Mucosa of gallbladder (tissue), 1 donor: ENCODE measurements around the gene BCL2L15. TPM values are rescaled to one million over a fixed set of nuclear protein-coding genes. Genes with fewer than 3 reads are reported as not detected.

ENCODE experiments used
- DNase-seq: peaks from one replicate; pipeline ENCODE4 v3.0.0-alpha.2; 2020; ENCODE audit warnings: low spot score
- total RNA-seq: library from RNA; stranded (reverse); gene quantifications from one replicate; pipeline ENCODE4 v1.2.1, GENCODE V29; 2021
- donor health status: DM: no; HTN: no; CAD: no.

BCL2L15 gene
- total RNA-seq, 1 donor from 2014 or later: 20.9 TPM

- no peak for DNase-seq
These were observed 18.1 kb upstream of the BCL2L15 start for GRCh38 chr1:113905435-113905861.

DNA sequence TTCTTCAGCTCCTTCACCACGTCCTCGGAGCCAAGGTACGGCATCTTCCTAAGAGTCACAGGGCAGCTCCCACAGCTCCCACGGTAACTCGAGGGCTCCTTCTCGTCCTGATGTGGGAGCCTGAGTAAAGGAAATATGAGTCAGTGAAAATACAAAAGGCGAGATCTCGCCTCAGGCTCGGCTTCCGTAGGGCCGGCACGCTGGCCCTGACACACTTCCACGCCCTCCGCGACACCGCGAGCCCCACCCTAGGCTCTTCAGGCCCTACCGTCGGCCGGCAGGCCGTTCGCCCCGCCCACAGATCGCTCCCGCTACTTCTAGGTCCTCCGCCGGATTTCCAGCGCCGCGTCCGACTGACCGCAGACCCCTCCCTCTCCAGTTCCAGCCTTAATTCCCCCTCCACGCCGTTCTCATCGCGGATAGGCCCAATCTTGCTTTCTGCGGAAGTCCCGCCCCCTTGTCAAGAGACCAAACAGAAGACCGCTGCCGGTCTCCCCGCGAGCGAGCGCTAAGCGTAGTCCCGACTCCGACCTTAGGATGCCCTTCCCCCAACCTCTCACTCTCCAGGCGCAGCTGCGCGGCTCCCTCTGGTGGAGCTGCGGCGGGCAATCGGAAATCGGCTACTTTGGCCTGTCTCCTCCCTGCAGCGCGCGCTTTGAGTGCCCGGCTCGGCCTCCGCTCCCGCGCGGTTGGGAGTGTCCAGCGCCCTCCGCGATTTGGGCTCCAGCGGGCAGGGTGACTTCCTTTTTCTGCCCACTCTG lies 17.5 kb upstream of the BCL2L15 start, which contains the start of the genes AP4B1 and DCLRE1B:
Gene AP4B1, minus strand, starts transcription at position 126 of the 761 bp plus-strand sequence. Its CDS starts 82 bp downstream, at position 44.
Gene DCLRE1B, plus strand, starts transcription at position 653 of the 761 bp plus-strand sequence. CDS start 261 bp downstream, outside the sequence.
- DNase-seq: peak; percentile 99

DNA sequence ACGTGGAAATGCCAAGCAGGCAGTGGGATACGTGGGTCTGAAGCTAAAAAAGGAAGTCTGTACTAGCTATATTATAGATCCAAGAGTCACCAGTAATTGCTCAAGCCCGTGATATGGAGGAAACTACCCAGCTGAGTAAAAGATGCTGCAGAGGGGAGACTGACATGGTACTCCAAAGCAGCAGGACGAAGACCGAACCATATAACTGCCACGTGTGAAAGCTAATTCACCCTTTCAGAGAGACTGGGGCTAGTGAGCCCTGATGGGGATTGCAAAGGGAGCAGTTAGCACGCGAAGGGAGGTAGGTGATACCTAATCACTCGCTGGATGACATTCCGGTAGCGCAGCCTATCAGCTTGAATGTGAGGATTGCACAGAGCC lies 16.9 kb upstream of the BCL2L15 start:
- DNase-seq: no peak

DNA sequence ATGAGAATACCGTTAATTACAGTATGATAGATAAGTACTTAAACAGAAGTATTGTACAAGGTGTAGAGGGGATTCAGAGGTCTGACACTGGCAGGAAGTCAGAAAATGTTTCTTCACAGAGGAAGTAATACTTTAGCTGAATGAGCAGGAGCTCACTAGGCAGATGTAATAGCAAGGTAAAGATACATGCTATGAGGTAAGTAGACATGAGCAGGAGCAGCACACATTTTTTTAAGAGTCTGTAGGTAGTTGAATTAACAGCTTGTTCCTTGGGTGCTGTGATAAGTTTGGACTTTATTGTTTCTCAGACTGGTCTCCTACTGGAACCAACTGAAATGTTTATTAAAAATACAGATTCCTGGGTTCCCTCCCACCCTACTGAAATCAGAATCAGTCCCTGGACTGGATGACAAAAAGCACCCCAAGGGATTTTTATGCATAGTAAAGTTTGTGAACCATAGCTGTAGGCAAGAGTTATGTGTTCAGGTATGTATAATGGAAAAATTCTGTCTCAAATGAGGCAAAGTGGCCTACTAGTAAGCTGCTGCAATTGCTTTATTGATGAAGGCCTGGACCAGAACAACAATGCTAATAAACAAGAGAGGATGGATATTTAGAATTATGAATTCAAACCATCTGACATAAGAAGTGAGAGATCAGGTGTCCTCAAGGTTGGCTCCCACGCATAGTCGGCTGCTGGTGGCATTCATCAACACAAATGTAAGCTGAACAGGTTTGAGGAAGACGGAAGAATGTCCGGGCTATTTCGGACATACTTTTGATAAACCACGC lies 16.3 kb upstream of the BCL2L15 start:
- DNase-seq: no peak

- DNase-seq: no peak
These were observed 13.8 kb upstream of the BCL2L15 start for GRCh38 chr1:113901191-113901590.

- DNase-seq: no peak
These were observed 11.7 kb upstream of the BCL2L15 start for GRCh38 chr1:113899111-113899510.

- no peak for DNase-seq
These were observed 10.9 kb upstream of the BCL2L15 start for GRCh38 chr1:113898241-113898814.

DNA sequence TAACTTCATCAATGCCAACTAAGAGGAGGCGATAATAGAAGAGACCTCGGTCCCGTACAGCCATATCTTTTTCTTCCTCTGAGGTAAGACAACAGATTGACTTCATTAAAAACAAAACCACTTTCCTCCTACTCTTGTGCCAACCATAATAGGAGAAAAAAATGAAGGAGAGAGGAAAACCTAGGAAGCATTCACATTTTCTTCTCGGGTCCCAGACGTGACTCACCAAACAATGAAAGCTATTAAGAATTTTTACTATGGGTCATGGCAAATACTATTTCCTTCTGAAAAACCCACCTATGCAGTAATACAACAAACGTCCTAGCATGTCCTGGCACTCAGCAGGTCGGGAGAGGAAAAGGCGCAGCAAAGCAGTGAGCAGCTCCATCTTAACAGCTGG lies 8.6 kb upstream of the BCL2L15 start:
- DNase-seq: no peak

DNA sequence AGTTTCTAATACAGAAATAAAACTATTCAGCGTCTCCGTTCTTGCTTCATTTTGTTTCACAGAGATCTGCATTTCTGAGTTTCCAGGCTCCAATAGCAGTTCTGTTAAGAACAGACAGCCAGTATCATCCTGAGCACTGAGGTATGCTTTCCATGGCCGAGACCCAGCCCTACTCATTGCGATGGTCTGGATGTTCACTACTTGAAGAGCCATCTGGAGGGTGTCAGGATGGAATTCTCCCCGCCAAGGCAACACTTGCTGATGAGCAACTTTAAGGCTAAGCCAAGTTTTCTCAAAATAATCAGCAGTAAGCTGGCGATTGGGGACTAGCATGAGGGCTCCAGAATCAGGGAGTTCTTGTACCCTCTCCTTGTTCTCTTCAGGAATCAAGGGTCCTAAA lies 7.7 kb upstream of the BCL2L15 start:
- peak; percentile 16 for DNase-seq

DNA sequence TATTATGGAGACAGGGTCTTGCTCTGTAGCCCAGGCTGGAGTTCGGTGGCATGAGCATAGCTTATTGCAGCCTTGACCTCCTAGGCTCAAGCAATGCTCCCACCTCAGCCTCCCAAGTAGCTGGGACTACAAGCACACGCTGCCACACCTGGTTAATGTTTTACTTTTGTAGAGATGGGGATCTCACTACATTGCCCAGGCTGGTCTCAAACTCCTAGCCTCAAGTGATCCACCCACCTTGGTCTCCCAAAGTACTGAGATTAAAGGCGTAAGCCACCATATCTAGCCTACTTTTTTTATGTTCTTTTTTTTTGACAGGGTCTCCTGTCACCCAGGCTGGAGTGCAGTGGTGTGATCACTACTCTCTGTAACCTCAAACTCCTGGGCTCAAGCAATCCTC lies 5.9 kb upstream of the BCL2L15 start:
- DNase-seq: no peak

DNA sequence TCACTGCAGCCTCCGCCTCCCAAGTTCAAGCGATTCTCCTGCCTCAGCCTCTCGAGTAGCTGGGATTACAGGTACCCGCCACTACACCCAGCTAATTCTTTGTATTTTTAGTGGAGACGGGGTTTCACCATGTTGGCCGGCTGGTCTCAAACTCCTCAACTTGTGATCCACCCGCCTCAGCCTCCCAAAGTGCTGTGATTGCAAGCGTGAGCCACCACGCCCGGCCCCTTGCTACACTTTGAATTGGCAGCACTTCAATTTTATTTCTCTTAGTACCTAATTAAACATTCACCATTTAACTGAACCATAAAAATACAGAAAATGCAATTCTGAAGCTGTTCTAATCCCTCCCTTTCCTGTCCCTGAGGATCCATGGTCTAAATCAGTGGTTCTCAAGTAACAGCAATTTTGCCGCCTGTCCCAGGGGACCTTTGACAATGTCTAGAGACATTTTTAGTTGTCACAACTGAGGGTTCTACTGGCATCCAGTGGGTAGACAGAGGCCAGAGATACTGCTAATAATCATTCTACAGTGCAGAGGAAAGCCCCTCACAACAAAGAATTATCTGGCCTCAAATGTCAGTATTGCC lies 4.3 kb upstream of the BCL2L15 start:
- DNase-seq: no peak

GRCh38 chr1:113890816-113891215 lies 3.4 kb upstream of the BCL2L15 start:
- DNase-seq: no peak

DNA sequence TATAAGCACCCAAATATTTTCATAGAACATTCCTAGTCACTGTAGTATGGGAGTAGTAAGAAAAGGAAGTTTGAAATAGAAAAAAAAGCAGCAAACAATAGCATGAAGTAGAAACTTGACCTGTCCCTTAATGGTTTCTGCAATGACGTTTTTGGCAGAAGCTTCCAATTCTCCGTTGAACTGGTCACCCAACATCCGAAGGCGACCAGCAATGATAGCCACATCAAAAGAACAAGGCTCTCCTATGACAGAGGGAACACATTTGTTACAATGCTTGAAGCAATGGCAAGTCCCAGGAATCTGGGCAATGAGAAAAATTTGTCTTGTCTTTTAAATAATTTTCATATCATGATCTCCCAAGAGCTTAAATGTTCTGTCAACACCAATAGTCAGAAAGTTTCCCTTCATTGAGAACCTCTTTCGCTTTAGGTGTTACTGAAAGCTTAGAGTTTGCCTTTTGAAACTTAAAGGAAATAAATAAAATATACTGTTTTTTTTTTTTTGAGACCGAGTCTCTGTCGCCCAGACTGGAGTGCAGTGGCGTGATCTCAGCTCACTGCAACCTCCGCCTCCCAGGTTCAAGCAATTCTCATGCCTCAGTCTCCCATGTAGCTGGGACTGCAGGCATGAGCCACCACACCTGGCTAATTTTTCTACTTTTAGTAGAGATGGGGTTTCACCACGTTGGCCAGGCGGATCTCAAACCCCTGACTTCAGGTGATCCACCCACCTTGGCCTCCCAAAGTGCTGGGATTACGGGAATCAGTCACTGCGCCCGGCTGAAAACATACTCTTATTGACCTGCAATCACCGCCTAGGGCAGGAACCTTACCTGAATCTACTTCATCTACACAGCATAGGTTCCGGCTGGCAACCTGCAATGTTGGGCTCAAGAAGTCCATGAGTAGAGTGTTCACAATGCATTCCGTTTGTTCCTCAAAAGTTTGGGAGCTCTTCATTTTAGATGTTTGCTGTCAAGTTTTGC lies 672 bp downstream of the BCL2L15 start:
- peak; percentile 22 for DNase-seq

DNA sequence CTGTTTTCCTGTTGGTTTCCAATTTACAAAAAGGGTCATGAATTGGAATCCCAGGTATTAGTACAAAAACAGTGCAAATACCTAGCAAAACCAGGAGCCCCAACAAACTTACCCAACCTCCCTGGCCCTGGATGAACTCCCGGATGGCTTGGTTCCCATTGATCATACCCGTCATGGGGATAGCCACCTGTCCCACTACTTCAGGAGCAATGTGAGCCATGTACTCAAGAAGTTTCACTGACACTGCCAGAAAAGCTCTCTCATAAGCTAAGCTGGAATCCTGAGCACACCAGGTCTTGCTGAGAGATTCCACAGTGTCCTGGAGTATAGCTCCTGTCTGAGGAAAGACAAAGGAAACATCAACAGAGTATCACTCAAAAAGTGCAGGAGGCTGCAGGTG lies 5.7 kb downstream of the BCL2L15 start:
- no peak for DNase-seq

DNA sequence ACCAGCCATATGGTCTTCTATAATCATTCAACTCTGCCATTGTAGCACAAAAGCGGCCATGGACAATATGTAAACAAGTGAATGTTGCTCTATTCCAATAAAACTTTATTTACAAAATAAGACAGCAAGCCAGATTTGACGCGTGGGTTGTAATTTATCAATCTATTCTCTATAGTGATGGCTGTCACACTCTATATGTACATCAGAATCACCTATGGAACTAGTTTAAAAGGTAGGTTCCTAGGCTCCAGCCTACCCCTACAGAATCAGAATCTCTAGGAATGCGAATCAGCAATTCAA lies 7.7 kb downstream of the BCL2L15 start:
- DNase-seq: no peak

DNA sequence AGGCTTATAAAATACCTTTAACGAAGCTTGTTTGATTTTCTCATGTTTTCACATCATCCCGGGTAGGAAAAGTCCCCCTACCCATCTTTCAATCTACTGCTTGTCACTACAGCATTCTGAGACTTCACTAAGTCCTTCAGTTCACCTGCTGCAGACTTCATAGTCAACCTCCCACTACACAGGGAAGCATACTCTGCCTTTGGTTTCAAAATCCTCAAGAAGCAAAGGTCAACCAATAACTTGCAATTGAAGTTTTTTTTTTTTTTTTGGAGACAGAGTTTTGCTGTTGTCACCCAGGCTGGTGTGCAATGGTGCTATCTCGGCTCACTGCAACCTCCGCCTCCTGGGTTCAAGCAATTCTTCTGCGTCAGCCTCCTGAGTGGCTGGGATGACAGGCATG lies 11.2 kb downstream of the BCL2L15 start:
- DNase-seq: no peak

- DNase-seq: no peak
These were observed 11.7 kb downstream of the BCL2L15 start for GRCh38 chr1:113875714-113876113.

DNA sequence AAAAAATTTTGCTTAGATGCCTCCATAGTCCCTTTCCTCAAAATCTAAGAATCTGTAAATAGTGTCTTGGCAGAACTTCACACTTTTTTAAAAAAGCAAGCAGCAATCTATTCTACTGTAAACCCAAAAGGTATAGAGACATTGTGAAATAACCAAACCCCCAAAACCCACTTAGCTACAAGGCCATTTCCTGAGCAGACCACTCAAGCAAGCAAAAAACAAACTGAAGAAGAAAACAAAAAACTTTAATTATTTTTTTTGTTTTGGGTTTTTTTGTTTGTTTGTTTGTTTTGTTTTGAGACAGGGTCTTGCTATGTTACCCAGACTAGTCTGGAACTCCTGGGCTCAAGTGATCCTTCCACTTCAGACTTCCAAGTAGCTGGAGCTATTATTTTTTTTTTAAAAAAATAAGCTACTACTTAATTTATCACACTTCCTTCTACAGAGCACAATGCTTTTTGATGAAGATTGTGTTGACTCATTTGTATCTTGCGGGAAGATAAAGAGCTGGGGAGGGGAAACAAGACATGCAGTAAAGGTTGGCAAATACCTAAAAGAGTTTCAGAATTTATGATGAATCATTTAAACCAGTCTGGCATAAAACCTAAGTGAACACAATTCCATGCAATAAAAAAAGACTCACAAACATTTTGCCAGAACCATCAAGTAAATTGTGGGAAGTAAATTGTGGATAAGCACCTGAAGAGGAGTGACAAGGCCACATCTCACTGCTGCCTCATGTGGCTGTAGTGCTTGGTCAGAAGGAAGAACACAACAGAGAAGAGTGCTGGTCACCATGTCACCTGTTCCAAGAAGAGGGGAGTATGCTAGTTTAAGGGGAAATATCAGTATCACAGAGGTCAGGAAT lies 13.1 kb downstream of the BCL2L15 start:
- no peak for DNase-seq

- DNase-seq: no peak
These were observed 15.0 kb downstream of the BCL2L15 start for GRCh38 chr1:113872219-113872935.
